Tibial artery (tissue), 4 donors: ENCODE measurements around the gene UBL5.
A peak's percentile ranks its signal among the peaks of the same experiment; 100 is the strongest.
"Not testable (repeated sequence)": the region's sequence is repeated elsewhere in the genome, so short reads cannot be mapped to it uniquely, and the experiment has no call there.

Experiments
- DNase-seq, 2 donors: peaks; one replicate each; pipeline ENCODE4 v3.0.0-alpha.2; 2019
- H3K27ac ChIP-seq, 2 donors: fragments of 200-600 bp; sonication (generic) in 1 of 2; 1 replicate in 1 of 2; 2 replicates in 1 of 2; pipeline ENCODE4 v1.5.1; 2018 to 2019; ENCODE audit warnings: mild to moderate bottlenecking in 1 of 2
- H3K27me3 ChIP-seq, 2 donors: fragments of 200-600 bp; sonication (generic) in 1 of 2; one replicate each; pipeline versions ENCODE4 v1.5.1 to v1.6.0; 2016 to 2019
- H3K36me3 ChIP-seq, 3 donors: fragments of 200-600 bp; sonication (generic) in 2 of 3; one replicate each; pipeline ENCODE4 v1.5.1; 2016 to 2019; ENCODE audit warnings: mild to moderate bottlenecking in 2 of 3
- H3K4me1 ChIP-seq, 4 donors: fragments of 200-600 bp; sonication (generic) in 2 of 4; 1 replicate in 3 of 4; 2 replicates in 1 of 4; pipeline ENCODE4 v1.5.1; 2016 to 2019
- H3K4me3 ChIP-seq, 2 donors: fragments of 200-600 bp; sonication (generic) in 1 of 2; 1 replicate in 1 of 2; 2 replicates in 1 of 2; pipeline ENCODE4 v1.5.1; 2018 to 2019; ENCODE audit warnings: mild to moderate bottlenecking in 2 of 2
- H3K9me3 ChIP-seq, 3 donors: fragments of 200-600 bp; sonication (generic) in 1 of 3; one replicate each; pipeline ENCODE4 v1.5.1; 2016 to 2019
- CTCF ChIP-seq, 2 experiments: fragments of 200-600 bp in 1 of 2; fragments of 450-650 bp in 1 of 2; IDR thresholded peaks; one replicate each; pipeline ENCODE4 v1.5.1; 2017 to 2019; ENCODE audit warnings: antibody characterized with exemption in 2 of 2, mild to moderate bottlenecking in 1 of 2, moderate library complexity in 1 of 2
- intact Hi-C: fragments of 100-400 bp; cut with DNase I; formaldehyde crosslinking; loops from one replicate; pipeline ENCODE4 v1.15.0; 2023; ENCODE audit warnings: low total_unique reads

The UBL5 gene

GRCh38 chr19:9835507-9835949 lies 7.8 kb downstream of the UBL5 start:
- intact Hi-C loops, result no loop called here
- no peak for TF ChIP-seq CTCF (IDR thresholded peaks at IDR 0.05)
- H3K36me3 ChIP-seq, result peaks cover 12 to 37% (median 26%) of the 10 kb centered on the region in 3 donors
- H3K9me3 ChIP-seq, result no peaks in the 10 kb centered on the region
- peak overlapping the region; percentile 94 to 96 for H3K4me3 ChIP-seq
- H3K27me3 ChIP-seq, result no peaks in the 10 kb centered on the region
- peak overlapping the region; percentile 85 for H3K27ac ChIP-seq
- no peak for DNase-seq
- H3K4me1 ChIP-seq, result peaks cover 0 to 24% (median 13%) of the 10 kb centered on the region in 4 donors

GRCh38 chr19:9836021-9836420 lies 8.3 kb downstream of the UBL5 start:
- TF ChIP-seq CTCF (IDR thresholded peaks at IDR 0.05), result no peak
- H3K27ac ChIP-seq, result peak overlapping the region in 1 of 2 donors; percentile 85
- intact Hi-C loops, result no loop called here
- H3K4me3 ChIP-seq, result peak overlapping the region; percentile 94 to 96
- peaks cover 0 to 24% (median 13%) of the 10 kb centered on the region in 4 donors for H3K4me1 ChIP-seq
- no peaks in the 10 kb centered on the region for H3K27me3 ChIP-seq
- H3K36me3 ChIP-seq, result peaks cover 17 to 37% (median 30%) of the 10 kb centered on the region in 3 donors
- no peak for DNase-seq
- no peaks in the 10 kb centered on the region for H3K9me3 ChIP-seq

- intact Hi-C loops, result no loop called here
- no peaks in the 10 kb centered on the region for H3K9me3 ChIP-seq
- no peak for DNase-seq
- no peaks in the 10 kb centered on the region for H3K27me3 ChIP-seq
- TF ChIP-seq CTCF (IDR thresholded peaks at IDR 0.05), result no peak
- peaks cover 0 to 24% (median 13%) of the 10 kb centered on the region in 4 donors for H3K4me1 ChIP-seq
- H3K4me3 ChIP-seq, result no peak overlapping the region
- no peak overlapping the region for H3K27ac ChIP-seq
- H3K36me3 ChIP-seq, result peaks cover 38 to 53% (median 53%) of the 10 kb centered on the region in 3 donors
Observed at GRCh38 chr19:9838324-9838723, 10.6 kb downstream of the UBL5 start.

- peaks cover 0 to 7% (median 6%) of the 10 kb centered on the region in 3 donors for H3K9me3 ChIP-seq
- no peak overlapping the region for H3K4me3 ChIP-seq
- no peak overlapping the region for H3K27ac ChIP-seq
- peaks cover 49 to 64% (median 64%) of the 10 kb centered on the region in 3 donors for H3K36me3 ChIP-seq
- no peak for DNase-seq
- intact Hi-C loops, result no loop called here
- TF ChIP-seq CTCF (IDR thresholded peaks at IDR 0.05), result no peak
- H3K27me3 ChIP-seq, result no peaks in the 10 kb centered on the region
- peaks cover 0 to 21% (median 12%) of the 10 kb centered on the region in 4 donors for H3K4me1 ChIP-seq
Observed at GRCh38 chr19:9839415-9839814, 11.7 kb downstream of the UBL5 start.

GRCh38 chr19:9842834-9843625 lies 15.3 kb downstream of the UBL5 start:
- peaks cover 51 to 100% (median 80%) of the 10 kb centered on the region in 3 donors for H3K36me3 ChIP-seq
- H3K9me3 ChIP-seq, result peaks cover 0 to 7% (median 6%) of the 10 kb centered on the region in 3 donors
- peaks cover 0 to 7% (median 3%) of the 10 kb centered on the region in 4 donors for H3K4me1 ChIP-seq
- TF ChIP-seq CTCF (IDR thresholded peaks at IDR 0.05), result no peak
- H3K27ac ChIP-seq, result no peak overlapping the region
- DNase-seq, result no peak
- H3K4me3 ChIP-seq, result no peak overlapping the region
- intact Hi-C loops, result no loop called here
- no peaks in the 10 kb centered on the region for H3K27me3 ChIP-seq

- H3K4me1 ChIP-seq, H3K9me3 ChIP-seq, H3K27me3 ChIP-seq, DNase-seq, H3K27ac ChIP-seq, intact Hi-C loops, H3K4me3 ChIP-seq: not testable (repeated sequence)
- peaks cover 59 to 100% (median 80%) of the 10 kb centered on the region in 3 donors for H3K36me3 ChIP-seq
Observed at GRCh38 chr19:9843626-9844273, 16.0 kb downstream of the UBL5 start.
